IPS-18c (cell line): ENCODE measurements around the gene LPCAT3.

Source experiments
- H3K4me3 ChIP-seq: 2 replicates; pipeline ENCODE4 v1.7.0; 2013; ENCODE audit warnings: low read depth, mild to moderate bottlenecking, low read length, moderate library complexity; ENCODE audit not compliant: insufficient read depth
- H3K9me3 ChIP-seq: one replicate; pipeline ENCODE4 v1.6.1; 2013; ENCODE audit warnings: mild to moderate bottlenecking, low read length, moderate library complexity; ENCODE audit not compliant: control insufficient read depth, insufficient read depth

LPCAT3 gene

GRCh38 chr12:6951551-6952120, 66.6 kb downstream of the LPCAT3 start:
- Histone ChIP-seq H3K4me3 (no peak overlapping the region), H3K9me3 (no peaks in the 10 kb centered on the region)

- H3K4me3 ChIP-seq = no peak within 1 kb of the TSS
- no peaks in the 10 kb centered on the region for H3K9me3 ChIP-seq
Observed at GRCh38 chr12:6950811-6951540, 67.3 kb downstream of the LPCAT3 start, which contains the start of gene PTPN6. PTPN6 (plus strand) TSS chr12:6951356; CDS start chr12:6951513, 157 bp downstream.

GRCh38 chr12:6950401-6950801, 67.9 kb downstream of the LPCAT3 start:
- Histone ChIP-seq H3K9me3 (no peaks in the 10 kb centered on the region), H3K4me3 (no peak overlapping the region)

GRCh38 chr12:6948873-6949594, 69.2 kb downstream of the LPCAT3 start:
- no peaks in the 10 kb centered on the region for H3K9me3 ChIP-seq
- no peak overlapping the region for H3K4me3 ChIP-seq

GRCh38 chr12:6947615-6948014, 70.7 kb downstream of the LPCAT3 start:
- no peak overlapping the region for H3K4me3 ChIP-seq
- H3K9me3 ChIP-seq = no peaks in the 10 kb centered on the region

- peak overlapping the region; percentile 67 for H3K4me3 ChIP-seq
- H3K9me3 ChIP-seq = no peaks in the 10 kb centered on the region
Observed at GRCh38 chr12:6946920-6947374, 71.3 kb downstream of the LPCAT3 start.

- Histone ChIP-seq H3K9me3 (no peaks in the 10 kb centered on the region), H3K4me3 (peak overlapping the region; percentile 67)
Observed at GRCh38 chr12:6946033-6946919, 72.0 kb downstream of the LPCAT3 start.

- no peaks in the 10 kb centered on the region for H3K9me3 ChIP-seq
- H3K4me3 ChIP-seq = peak overlapping the region; percentile 40
Observed at GRCh38 chr12:6945613-6946012, 72.7 kb downstream of the LPCAT3 start.

- H3K4me3 ChIP-seq = peak overlapping the region; percentile 83
- H3K9me3 ChIP-seq = no peaks in the 10 kb centered on the region
Observed at GRCh38 chr12:6944381-6945186, 73.7 kb downstream of the LPCAT3 start.

GRCh38 chr12:6943722-6944380, 74.4 kb downstream of the LPCAT3 start, which contains the start of the genes C12orf57 and RNU7-1:
C12orf57 (plus strand) TSS chr12:6944022; CDS start chr12:6944122, 100 bp downstream.
RNU7-1 (plus strand) TSS chr12:6943816.
- H3K9me3 ChIP-seq = no peaks in the 10 kb centered on the region
- peak within 1 kb of the TSS; percentile 83 for H3K4me3 ChIP-seq

GRCh38 chr12:6943389-6943721, 74.9 kb downstream of the LPCAT3 start:
- H3K4me3 ChIP-seq = peak overlapping the region; percentile 38; the same call in 1 of the 2 replicates

GRCh38 chr12:6942331-6942665, 76.0 kb downstream of the LPCAT3 start:
- 0 out of 2 replicates have a peak overlapping the region, but pooled peaks have one; percentile 1 for H3K4me3 ChIP-seq
- no peaks in the 10 kb centered on the region for H3K9me3 ChIP-seq

More at GRCh38 chr12:6943389-6943721, 74.9 kb downstream of the LPCAT3 start:
- H3K9me3 ChIP-seq = no peaks in the 10 kb centered on the region

GRCh38 chr12:6941782-6942181, 76.5 kb downstream of the LPCAT3 start:
- Histone ChIP-seq H3K9me3 (no peaks in the 10 kb centered on the region), H3K4me3 (no peak overlapping the region)

GRCh38 chr12:6941267-6941666, 77.0 kb downstream of the LPCAT3 start:
- Histone ChIP-seq H3K4me3 (no peak overlapping the region), H3K9me3 (no peaks in the 10 kb centered on the region)

GRCh38 chr12:6939191-6939540, 79.1 kb downstream of the LPCAT3 start:
- no peaks in the 10 kb centered on the region for H3K9me3 ChIP-seq
- H3K4me3 ChIP-seq = no peak overlapping the region
